ENCODE measurements around the gene SERPINA3.
"Not testable (repeated sequence)": the region's sequence is repeated elsewhere in the genome, so short reads cannot be mapped to it uniquely, and the experiment has no call there.

The SERPINA3 gene

GRCh38 chr14:94612174-94612573, at the start of gene SERPINA3:
Gene SERPINA3 (plus strand): TSS chr14:94612391. CDS start chr14:94614442, 2,051 bp downstream.
- DNase-seq: no peak

DNA sequence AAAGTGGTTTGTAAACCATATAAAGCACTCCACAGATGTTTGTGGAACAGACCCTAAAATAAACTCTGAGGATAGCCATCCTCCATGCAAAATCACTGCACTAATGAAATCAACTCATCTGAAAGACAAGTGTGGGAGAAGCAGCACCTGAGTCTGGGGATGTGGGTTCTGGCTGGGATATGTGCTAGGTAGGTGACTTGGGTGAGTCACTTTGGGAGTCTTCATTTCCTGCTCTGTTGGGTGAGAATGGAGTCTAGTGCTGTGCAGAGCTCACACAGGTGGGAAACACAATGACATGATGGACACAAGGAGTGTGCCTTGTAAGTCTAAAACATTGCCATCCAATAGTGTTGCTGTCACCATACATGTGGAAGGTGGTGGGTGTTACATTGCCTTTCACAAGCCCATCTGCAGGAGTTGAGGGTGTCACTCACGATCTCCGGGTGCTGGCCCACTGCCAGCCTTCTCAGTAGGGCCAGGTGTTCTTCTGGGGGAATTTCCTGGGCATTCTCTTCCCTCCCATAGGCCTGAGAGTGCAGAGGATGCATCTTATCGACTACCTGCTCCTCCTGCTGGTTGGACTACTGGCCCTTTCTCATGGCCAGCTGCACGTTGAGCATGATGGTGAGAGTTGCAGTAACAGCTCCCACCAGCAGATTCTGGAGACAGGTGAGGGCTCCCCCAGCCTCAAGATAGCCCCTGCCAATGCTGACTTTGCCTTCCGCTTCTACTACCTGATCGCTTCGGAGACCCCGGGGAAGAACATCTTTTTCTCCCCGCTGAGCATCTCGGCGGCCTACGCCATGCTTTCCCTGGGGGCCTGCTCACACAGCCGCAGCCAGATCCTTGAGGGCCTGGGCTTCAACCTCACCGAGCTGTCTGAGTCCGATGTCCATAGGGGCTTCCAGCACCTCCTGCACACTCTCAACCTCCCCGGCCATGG, 49.0 kb upstream of the SERPINA3 start:
- no peak for DNase-seq

GRCh38 chr14:94564381-94564780, 47.8 kb upstream of the SERPINA3 start:
- no peak for DNase-seq

DNA sequence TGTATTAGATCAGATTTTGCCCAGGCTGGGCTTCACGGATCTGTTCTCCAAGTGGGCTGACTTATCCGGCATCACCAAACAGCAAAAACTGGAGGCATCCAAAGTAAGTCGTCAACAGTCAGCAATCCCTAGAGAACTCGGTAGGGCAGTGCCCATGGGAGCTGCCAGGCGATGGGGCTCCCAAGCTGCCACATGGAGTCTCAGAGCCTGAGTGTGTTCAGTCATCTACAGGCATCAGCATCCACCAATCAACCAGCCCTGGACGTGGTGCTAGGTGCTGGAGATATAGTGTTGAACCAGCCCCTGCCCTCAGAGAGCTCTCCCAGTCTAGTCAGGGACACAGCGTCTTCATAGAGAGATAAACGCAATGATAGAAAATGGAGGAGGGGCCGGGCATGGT, 44.0 kb upstream of the SERPINA3 start:
- DNase-seq: no peak

GRCh38 chr14:94569381-94570001, 42.7 kb upstream of the SERPINA3 start:
- no peak for DNase-seq

GRCh38 chr14:94570002-94570400, 42.2 kb upstream of the SERPINA3 start:
- DNase-seq: no peak

DNA sequence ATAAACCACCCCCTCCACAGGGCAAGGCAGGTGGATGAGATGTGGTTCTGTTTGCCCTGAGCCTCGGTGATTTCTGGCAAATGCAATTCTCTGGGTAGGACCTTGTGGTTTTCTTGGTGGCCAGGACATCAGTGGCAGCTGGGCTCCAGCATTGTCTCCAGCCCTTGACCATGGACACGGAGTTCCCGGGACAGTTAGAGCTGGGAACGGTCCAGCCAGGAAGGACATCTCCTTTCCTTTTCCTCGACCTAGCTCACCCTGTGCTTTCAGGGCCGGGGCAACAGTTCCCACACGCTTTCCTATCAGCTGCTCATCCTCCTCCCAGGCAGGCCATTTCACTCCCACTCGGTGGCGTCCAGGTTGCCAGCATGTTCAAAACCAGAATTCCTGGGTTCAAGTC, 41.8 kb upstream of the SERPINA3 start:
- no peak for DNase-seq

GRCh38 chr14:94571395-94571794, 40.8 kb upstream of the SERPINA3 start:
- no peak for DNase-seq

DNA sequence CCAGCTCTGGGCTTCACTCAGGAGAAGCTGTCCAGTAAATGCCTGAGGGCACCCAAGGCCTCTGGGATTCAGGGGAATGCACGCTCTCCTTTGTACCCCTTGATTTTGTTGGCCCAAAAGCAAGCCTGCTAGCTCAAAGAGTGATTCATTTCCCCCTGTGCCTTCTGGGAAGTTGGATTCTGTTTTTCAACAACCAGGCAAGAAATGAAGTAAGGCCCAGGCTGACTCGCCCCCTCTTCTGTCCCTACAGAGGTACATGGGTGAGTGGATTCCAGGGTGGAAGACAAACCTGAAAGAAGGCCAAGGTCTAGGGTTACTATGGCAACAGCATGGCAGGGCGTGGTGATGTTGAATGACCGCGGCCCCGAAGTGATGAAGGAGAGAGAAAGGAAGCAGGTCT, 40.2 kb upstream of the SERPINA3 start:
- DNase-seq: no peak

GRCh38 chr14:94572637-94573303, 39.4 kb upstream of the SERPINA3 start:
- DNase-seq: no peak

DNA sequence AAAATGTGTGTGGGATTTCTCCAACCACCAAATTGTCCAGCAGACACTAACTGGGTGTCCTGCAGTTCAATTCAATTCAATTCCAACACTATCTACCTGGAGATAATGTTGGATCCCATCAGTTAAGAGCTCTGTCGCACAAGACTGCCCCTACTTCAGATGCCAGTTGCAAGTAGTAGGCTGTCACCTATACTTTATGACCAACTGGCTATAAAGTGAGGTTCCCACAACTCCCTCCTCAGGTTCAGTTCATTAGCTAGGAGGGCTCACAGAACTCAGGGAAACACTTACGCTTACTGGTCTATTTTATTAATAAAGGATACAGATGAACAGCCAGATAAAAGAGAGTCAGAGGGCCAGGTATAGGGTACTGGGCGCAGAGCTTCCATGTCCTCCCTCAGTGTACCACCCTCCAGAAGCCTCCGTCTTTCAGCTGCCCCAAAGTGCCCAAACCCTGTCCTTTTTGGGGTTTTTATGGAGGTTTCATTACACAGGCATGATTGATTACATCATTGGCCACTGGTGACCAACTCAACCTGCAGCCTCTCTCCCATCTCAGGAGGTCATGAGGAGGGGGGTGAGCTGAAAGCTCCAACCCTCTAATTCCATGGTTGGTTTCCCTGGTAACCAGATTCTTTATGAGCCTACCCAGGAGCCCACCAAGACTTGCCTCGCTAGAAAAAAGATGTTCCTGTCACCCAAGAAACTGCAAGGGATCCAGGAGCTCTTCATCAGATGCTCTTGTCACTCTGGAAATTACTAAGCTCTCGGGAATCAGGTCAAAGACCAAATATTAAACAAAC, 38.5 kb upstream of the SERPINA3 start:
- DNase-seq: no peak

DNA sequence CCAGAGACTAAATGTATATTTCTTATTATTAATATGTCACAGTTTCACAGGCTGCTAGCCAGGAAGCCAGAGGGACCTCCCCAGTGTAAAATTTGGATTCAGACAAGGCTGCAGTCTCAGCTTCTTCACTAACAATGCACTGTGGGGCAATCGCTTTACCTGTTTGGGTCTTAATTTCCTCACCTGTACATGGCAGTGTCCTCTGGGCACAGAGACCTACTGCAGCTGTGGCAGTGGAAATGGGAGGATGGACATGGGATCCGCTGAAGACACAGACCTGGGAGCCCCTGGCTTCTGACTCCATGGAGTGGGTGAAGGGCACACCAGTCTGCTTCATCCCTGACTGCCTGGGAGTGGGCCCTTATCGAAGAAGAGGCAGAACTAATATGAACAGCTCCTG, 37.9 kb upstream of the SERPINA3 start:
- no peak for DNase-seq

- no peak for DNase-seq
Observed at GRCh38 chr14:94575730-94576585, 36.2 kb upstream of the SERPINA3 start.

GRCh38 chr14:94577472-94577871, 34.7 kb upstream of the SERPINA3 start:
- DNase-seq: not testable (repeated sequence)

DNA sequence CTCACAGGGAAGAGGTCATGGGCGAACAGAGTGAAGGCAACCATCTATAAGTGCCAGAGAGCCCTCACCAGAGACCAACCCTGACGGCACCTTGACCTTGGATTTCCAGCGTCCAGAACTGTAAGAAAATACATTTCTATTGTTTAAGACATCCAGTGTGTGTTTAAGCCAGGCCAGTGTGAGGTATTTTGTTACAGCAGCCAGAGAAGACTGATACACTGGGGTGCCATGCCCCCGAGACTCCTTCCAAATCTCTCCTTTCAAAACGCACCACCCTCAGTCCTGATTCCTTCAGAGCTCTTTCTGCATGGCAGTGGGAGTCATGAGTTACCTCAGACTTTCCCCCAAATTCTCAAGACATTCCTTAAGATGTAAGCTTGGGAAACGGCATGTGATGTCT, 33.5 kb upstream of the SERPINA3 start:
- DNase-seq: no peak

DNA sequence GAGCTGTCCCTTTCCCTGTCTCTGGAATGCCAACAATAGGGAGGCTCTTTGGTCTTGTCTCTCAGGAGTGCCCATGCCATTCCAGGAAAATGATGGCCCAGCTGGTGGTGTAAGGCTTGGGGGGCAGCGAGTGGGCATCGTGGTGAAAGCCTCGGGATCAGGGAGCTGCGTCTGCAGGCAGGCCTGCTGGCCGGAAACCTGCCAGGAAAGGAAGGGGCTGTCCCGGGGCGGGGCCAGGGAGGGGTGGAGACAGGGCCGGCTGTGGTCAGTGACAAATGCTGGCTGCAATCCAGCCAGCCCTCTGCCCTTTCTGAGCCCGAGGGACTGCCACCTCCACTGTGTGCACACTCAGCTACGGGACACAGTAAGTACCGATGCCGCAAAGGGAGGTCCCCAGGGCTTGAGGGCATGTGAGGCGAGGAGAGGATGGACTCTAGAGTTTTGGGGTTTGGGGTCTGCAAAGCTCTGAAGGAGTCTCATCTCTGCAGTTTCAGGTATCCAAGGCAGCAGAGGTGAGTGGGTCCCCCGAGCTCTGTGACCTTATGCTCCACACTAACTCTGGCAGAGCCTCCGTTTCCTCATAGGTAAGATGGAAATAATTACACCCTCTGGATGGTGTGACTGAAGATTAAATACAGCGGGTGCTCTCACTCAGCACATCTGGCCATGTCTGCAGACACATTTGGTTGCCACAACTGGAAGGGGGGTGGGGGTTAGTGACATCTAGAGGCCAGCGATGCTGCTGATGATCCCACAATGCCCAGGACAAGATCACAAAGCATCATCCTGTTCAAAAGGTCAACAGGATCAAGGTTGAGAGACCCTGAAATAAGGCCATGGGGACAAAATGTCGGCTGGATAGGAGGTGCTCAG, 30.8 kb upstream of the SERPINA3 start, which contains the start of gene SERPINA5:
TSS of gene SERPINA5 (plus strand) at position 300 of the 873 bp plus-strand sequence. CDS start 5,937 bp downstream, outside the sequence.
- DNase-seq: no peak

- DNase-seq: no peak
Observed at GRCh38 chr14:94582199-94582750, 29.9 kb upstream of the SERPINA3 start.

DNA sequence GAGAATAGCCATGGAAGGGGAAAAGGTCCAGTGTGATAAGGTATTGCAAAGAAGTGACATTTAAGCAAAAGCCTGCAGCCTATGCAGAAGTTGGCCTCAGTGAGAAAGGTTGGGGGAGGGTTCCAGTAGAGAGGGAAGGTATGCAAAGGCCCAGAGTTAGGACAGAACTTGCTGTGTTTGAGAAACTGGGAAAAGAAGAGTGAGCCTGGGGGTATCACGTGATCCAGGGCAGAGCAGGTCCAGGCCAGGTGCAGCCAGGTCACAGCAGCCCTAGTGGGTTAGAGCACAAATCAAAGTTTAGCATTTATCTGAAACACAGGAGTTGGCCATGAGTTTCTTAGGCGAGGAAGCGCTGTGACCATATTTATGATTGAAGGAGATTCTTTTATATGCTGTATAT, 29.3 kb upstream of the SERPINA3 start:
- DNase-seq: no peak

GRCh38 chr14:94583557-94583956, 28.6 kb upstream of the SERPINA3 start:
- DNase-seq: no peak

- no peak for DNase-seq
Observed at GRCh38 chr14:94584591-94585280, 27.5 kb upstream of the SERPINA3 start.

All from T1000 (cell line).